ENCODE data around the gene ITGA2. TPM values are rescaled to one million over a fixed set of nuclear protein-coding genes. Genes with fewer than 3 reads are reported as not detected.
A peak's percentile ranks its signal among the peaks of the same experiment; 100 is the strongest.
"Not testable (repeated sequence)": the region's sequence is repeated elsewhere in the genome, so short reads cannot be mapped to it uniquely, and the experiment has no call there.

The ITGA2 gene
- total RNA-seq, 1 donor from 2014 or later: 2.4 TPM

GRCh38 chr5:53095931-53096525, 106.9 kb downstream of the ITGA2 start:
- no peak for DNase-seq (ENCODE audit: low spot score)

GRCh38 chr5:53099546-53099945, 110.4 kb downstream of the ITGA2 start:
- no peak for DNase-seq (ENCODE audit: low spot score)

DNA sequence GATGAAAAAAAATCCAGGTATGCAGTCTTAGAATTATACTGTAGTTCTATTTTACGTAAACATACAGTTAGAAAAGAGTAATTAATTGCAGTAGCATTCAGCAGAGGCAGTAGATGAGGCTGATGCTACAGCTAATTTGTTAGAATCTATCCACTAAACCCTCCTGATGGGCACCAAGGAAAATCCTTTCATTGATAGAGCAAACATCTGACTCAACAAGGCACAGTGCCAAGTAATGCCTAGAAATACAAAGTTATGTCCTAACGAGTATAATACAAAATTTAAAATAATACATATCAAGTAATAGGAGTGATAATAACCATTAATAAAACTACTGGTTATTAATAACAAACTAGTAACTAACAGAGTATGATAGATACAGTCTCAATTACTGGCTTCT, 111.5 kb downstream of the ITGA2 start:
- DNase-seq (ENCODE audit: low spot score): no peak

- DNase-seq (ENCODE audit: low spot score): no peak
These were observed 116.6 kb downstream of the ITGA2 start for GRCh38 chr5:53105611-53106300.

DNA sequence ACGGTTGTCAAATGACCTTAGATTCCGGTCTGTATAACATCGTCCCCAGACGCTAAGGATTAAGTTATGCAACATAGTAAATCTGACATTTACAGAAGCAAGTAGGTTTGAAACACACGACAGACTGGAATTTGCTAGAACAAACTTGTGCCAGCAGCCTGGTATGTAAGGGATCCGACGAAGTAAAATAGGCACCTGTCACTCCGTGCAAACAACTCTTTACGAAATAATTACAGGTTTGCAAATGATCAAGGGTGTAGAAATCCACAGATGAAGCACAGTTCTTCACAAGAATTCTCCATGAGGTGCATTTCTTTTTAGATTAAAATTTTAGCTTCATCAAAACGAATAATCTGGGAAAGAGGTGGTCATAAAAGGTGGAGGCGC, 119.9 kb downstream of the ITGA2 start:
- DNase-seq (ENCODE audit: low spot score): no peak

DNA sequence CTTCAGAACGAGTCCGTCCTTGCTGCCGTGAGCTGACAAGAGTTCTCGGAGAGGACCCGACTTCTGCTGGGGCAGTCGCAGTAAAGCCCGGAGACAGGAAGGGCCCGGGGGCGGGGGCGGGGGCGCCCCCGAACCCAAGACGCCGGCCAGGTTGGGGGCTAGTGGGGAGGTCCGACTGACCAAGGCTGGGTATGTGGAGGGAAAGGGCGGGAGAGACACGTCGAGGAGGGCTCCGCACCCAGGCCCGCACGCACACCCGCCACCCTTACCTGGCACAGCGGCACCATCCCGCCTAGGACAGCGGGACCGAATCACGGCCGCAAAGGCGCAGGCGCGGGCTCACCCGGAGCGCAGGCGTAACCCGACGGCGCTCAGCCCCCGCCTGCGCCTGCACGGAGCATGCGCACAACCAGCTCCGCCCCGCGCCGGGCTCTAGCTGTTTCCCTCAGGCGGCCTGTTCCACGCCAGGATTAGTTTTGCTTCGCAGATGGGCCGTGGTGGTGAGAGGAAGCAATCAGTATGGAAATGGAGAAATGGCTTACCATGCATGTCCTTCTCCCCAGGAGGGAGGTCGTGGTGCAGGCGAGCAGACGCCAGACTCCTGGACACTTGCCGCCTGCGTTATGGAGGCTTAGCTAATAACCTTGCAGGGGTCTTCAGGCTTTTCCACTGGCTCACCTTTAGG, 120.4 kb downstream of the ITGA2 start, which contains the start of gene MOCS2:
Gene MOCS2 (minus strand): TSS at position 315 of the 685 bp plus-strand sequence. CDS start 2,583 bp downstream, outside the sequence.
- peak; percentile 97 for DNase-seq (ENCODE audit: low spot score)

- no peak for DNase-seq (ENCODE audit: low spot score)
These were observed 121.0 kb downstream of the ITGA2 start for GRCh38 chr5:53110156-53110555.

- DNase-seq (ENCODE audit: low spot score): no peak
These were observed 122.0 kb downstream of the ITGA2 start for GRCh38 chr5:53111139-53111538.

DNA sequence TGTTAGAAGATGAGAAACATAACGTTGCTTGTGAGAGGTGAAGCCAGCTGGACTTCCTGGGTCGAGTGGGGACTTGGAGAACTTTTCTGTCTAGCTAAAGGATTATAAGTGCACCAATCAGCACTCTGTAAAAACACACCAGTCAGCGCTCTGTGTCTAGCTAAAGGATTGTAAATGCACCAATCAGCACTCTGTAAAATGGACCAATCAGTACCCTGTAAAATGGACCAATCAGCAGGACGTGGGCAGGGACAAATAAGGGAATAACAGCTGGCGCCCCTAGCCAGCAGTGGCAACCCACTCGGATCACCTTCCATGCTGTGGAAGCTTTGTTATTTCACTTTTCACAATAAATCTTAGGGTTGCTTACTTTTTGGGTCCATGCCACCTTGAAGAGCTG, 123.2 kb downstream of the ITGA2 start:
- not testable (repeated sequence) for DNase-seq (ENCODE audit: low spot score)

DNA sequence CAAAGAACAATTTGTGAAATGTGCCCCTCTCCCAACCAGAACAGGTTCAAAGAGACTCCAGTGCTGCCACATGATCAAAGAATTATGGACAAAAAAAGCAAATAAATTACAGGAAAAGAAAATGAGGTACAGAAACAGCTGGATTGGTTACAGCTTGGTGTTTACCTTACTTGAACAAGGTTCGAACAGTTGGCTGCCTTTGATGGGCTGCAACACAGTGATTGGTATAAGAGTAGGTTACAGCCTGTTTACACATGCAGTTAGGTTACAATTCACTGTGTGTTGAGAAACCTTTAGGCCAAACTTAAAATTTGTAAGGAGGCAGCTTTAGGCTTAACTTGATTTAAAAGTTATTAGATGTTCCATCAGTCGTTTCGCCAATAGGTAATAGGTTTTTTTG, 123.8 kb downstream of the ITGA2 start:
- no peak for DNase-seq (ENCODE audit: low spot score)

- no peak for DNase-seq (ENCODE audit: low spot score)
These were observed 124.8 kb downstream of the ITGA2 start for GRCh38 chr5:53113947-53114346.

DNA sequence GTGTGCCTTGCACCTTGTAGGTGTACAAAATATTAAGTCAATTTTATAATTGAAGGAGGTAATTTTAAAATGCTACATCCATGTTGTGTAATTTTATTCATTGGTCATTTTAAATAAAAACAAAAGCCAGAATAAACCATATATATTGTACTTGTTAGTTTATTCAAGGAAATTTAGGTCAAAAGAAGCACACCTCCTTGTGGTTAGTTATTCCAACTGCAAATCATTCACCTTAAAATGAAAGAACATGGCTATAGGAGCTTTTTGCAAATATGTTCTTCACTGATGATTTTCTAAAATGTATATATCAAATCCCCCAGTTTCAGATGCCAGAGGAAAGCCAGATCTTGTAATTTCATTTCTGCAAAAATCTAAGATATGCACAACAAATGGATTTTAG, 125.8 kb downstream of the ITGA2 start:
- no peak for DNase-seq (ENCODE audit: low spot score)

- DNase-seq (ENCODE audit: low spot score): no peak
These were observed 127.4 kb downstream of the ITGA2 start for GRCh38 chr5:53116597-53116996.

- DNase-seq (ENCODE audit: low spot score): no peak
These were observed 129.7 kb downstream of the ITGA2 start for GRCh38 chr5:53118879-53119278.

- no peak for DNase-seq (ENCODE audit: low spot score)
These were observed 131.0 kb downstream of the ITGA2 start for GRCh38 chr5:53120165-53120564.

GRCh38 chr5:53123702-53124101, 134.6 kb downstream of the ITGA2 start:
- DNase-seq (ENCODE audit: low spot score): no peak

DNA sequence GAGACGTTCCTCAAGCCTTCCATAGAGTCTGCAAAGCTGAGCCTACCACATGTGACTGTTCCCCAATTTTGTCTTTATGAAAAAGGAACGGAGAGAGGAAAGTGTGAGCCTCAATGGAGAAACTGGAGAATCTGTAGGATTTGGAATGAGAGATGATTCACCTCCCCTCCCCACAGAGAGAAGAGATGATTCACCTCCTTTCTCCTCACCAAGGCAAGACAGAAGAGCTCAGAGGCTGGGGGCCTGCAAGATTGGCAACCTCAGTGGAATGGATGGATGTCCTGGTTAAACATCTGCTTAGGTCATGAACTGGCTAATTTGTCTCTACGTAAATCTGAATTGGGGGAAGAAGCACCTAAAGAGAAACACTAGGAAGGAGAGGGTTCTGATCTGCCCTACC, 137.4 kb downstream of the ITGA2 start:
- no peak for DNase-seq (ENCODE audit: low spot score)

DNA sequence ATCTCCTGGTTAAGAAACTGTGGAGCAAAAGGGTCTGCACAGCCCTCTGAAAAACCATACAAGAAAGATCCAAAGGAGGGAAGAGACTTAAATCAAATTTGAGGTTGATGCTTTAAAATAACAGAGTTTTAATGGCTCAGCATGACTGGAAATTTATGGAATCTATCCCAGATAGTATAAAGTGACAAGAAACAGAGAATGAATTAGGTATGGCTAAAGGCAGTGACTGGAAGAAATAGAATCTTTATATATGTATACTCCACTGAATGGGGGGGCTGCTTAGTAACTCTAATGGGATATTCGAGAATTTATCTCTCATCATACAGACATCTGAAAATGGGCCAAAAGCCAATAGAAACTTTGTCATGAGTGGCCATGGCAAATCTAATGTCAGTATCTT, 138.0 kb downstream of the ITGA2 start:
- no peak for DNase-seq (ENCODE audit: low spot score)

GRCh38 chr5:53128481-53128880, 139.3 kb downstream of the ITGA2 start:
- no peak for DNase-seq (ENCODE audit: low spot score)

DNA sequence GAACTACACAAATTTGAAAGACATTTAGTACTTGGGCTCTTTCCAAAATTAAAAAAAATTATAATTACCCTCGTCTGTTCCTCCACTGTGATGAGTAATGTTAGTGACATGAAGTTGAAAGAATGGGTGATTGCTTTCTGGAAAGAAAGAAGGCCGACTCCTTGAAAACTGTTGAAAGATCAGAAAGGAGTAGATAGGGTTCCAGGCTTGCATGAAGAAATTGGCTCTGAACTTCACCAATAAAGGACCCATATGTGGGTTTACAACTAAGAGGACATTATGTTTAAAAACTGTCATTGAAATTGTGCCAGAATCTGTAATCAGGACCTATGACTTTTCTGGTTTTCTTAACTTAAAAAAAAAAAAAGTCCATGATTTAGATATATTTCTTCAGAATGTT, 141.1 kb downstream of the ITGA2 start:
- DNase-seq (ENCODE audit: low spot score): no peak

DNA sequence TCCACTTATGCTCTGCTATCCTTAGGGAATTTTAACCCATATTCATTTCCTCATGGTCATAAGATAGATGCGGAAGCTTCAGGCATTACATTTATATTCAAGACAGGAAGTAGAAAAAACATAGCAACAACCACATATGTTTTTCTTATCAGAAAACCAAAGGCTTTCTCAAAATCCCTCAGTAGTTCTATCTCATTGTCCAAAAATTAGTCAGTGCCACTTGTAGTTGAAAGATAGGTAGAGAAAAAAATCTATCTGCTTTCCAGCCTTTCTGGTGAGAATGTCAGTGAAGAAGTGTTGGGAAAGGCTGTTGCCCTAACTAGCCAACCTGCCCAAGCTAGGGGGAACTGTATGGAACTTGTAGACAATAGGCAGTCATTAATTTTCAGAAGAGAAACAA, 143.9 kb downstream of the ITGA2 start:
- DNase-seq (ENCODE audit: low spot score): no peak

Measured in mesenteric fat pad (tissue), 1 donor.